ENCODE measurements around the gene HMCN1. TPM values are rescaled to one million over a fixed set of nuclear protein-coding genes. Genes with fewer than 3 reads are reported as not detected.

HMCN1 gene
- total RNA-seq, 1 experiment from 2014 or later = 0.63 TPM

GRCh38 chr1:185969028-185969427, 234.8 kb downstream of the HMCN1 start:
- no peaks in the 10 kb centered on the region for H3K79me2 ChIP-seq (ENCODE audit: low read length)
- no peaks in the 10 kb centered on the region for H4K20me1 ChIP-seq (ENCODE audit: insufficient read depth, low read depth, low read length)
- no peaks in the 10 kb centered on the region for H3K9me2 ChIP-seq (replicated peaks; ENCODE audit: insufficient read depth, low read length)
- no peaks in the 10 kb centered on the region for H3K36me3 ChIP-seq (ENCODE audit: insufficient read depth, low read length)
- no peak overlapping the region for H3K4me2 ChIP-seq (ENCODE audit: low read depth, low read length, poor library complexity, severe bottlenecking)
- no peak overlapping the region for H3K9ac ChIP-seq (ENCODE audit: low read length)
- H2AFZ ChIP-seq (ENCODE audit: low read length) = no peak overlapping the region
- no peak overlapping the region for H3K4me3 ChIP-seq (ENCODE audit: low read length)
- H3K27me3 ChIP-seq (ENCODE audit: low read length) = no peaks in the 10 kb centered on the region
- H3K9me3 ChIP-seq (ENCODE audit: low read length) = no peaks in the 10 kb centered on the region
- peaks cover 6% of the 10 kb centered on the region for H3K4me1 ChIP-seq (ENCODE audit: low read length)
- no peak overlapping the region for H3K27ac ChIP-seq (ENCODE audit: low read length)
- DNase-seq = no peak

- Histone ChIP-seq H3K79me2 (ENCODE audit: low read length) (no peaks in the 10 kb centered on the region), H3K27ac (ENCODE audit: low read length) (no peak overlapping the region), H3K27me3 (ENCODE audit: low read length) (no peaks in the 10 kb centered on the region), H3K9me3 (ENCODE audit: low read length) (no peaks in the 10 kb centered on the region), H3K36me3 (ENCODE audit: insufficient read depth, low read length) (no peaks in the 10 kb centered on the region), H2AFZ (ENCODE audit: low read length) (no peak overlapping the region), H3K9ac (ENCODE audit: low read length) (no peak overlapping the region), H3K9me2 (replicated peaks; ENCODE audit: insufficient read depth, low read length) (no peaks in the 10 kb centered on the region), H3K4me3 (ENCODE audit: low read length) (no peak overlapping the region), H3K4me2 (ENCODE audit: low read depth, low read length, poor library complexity, severe bottlenecking) (no peak overlapping the region), H3K4me1 (ENCODE audit: low read length) (peaks cover 6% of the 10 kb centered on the region), H4K20me1 (ENCODE audit: insufficient read depth, low read depth, low read length) (no peaks in the 10 kb centered on the region)
- no peak for DNase-seq
These were observed 235.4 kb downstream of the HMCN1 start for GRCh38 chr1:185969524-185969991.

- no peak for DNase-seq
- Histone ChIP-seq H3K9ac (ENCODE audit: low read length) (no peak overlapping the region), H3K4me2 (ENCODE audit: low read depth, low read length, poor library complexity, severe bottlenecking) (no peak overlapping the region), H3K4me3 (ENCODE audit: low read length) (no peak overlapping the region), H3K9me3 (ENCODE audit: low read length) (no peaks in the 10 kb centered on the region), H4K20me1 (ENCODE audit: insufficient read depth, low read depth, low read length) (no peaks in the 10 kb centered on the region), H3K36me3 (ENCODE audit: insufficient read depth, low read length) (no peaks in the 10 kb centered on the region), H3K27me3 (ENCODE audit: low read length) (no peaks in the 10 kb centered on the region), H3K4me1 (ENCODE audit: low read length) (no peaks in the 10 kb centered on the region), H3K27ac (ENCODE audit: low read length) (no peak overlapping the region), H3K79me2 (ENCODE audit: low read length) (no peaks in the 10 kb centered on the region), H2AFZ (ENCODE audit: low read length) (no peak overlapping the region), H3K9me2 (replicated peaks; ENCODE audit: insufficient read depth, low read length) (no peaks in the 10 kb centered on the region)
These were observed 237.5 kb downstream of the HMCN1 start for GRCh38 chr1:185971688-185972087.

DNA sequence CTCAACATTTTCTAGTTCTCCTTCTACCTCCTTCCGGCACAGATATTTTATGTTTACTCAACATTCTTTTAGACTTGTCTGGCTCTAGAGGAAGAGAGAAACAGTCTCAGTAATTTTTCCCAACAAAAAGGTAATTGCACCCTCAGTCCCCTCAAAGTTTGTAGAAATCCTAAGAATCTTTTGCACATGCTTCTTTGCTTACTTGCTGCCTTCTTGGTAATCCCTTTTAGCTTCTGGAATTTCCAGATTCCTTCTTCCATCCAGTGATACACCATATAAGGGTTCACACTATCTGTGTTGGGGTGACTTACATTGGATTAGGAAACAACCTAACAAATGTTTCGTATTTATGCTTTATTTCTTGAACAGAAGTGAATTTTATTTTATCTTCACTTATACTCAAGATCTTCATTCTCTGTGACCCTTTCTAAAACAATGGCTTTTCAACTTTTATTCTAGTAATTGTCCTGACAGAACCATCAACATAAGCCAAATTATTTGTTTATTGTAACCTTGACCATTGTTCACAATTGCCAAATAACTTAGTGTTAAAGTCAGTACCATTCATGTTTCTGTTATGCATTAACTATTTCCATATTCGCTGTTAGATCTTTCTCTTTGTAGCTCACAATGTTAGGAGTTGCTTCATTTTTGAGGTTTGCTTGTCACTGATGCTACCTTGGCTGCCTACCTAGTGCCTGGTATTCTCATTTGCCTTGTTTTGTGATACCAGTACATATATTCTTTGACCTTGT, 238.1 kb downstream of the HMCN1 start:
- Histone ChIP-seq H3K36me3 (ENCODE audit: insufficient read depth, low read length) (no peaks in the 10 kb centered on the region), H2AFZ (ENCODE audit: low read length) (no peak overlapping the region), H3K27ac (ENCODE audit: low read length) (no peak overlapping the region), H3K9ac (ENCODE audit: low read length) (no peak overlapping the region), H3K4me1 (ENCODE audit: low read length) (no peaks in the 10 kb centered on the region), H3K27me3 (ENCODE audit: low read length) (no peaks in the 10 kb centered on the region), H3K9me3 (ENCODE audit: low read length) (no peaks in the 10 kb centered on the region), H4K20me1 (ENCODE audit: insufficient read depth, low read depth, low read length) (no peaks in the 10 kb centered on the region), H3K4me3 (ENCODE audit: low read length) (no peak overlapping the region), H3K4me2 (ENCODE audit: low read depth, low read length, poor library complexity, severe bottlenecking) (no peak overlapping the region), H3K9me2 (replicated peaks; ENCODE audit: insufficient read depth, low read length) (no peaks in the 10 kb centered on the region), H3K79me2 (ENCODE audit: low read length) (no peaks in the 10 kb centered on the region)
- no peak for DNase-seq

GRCh38 chr1:185973645-185974044, 239.5 kb downstream of the HMCN1 start:
- Histone ChIP-seq H3K9me2 (replicated peaks; ENCODE audit: insufficient read depth, low read length) (no peaks in the 10 kb centered on the region), H4K20me1 (ENCODE audit: insufficient read depth, low read depth, low read length) (no peaks in the 10 kb centered on the region), H3K27me3 (ENCODE audit: low read length) (no peaks in the 10 kb centered on the region), H3K4me2 (ENCODE audit: low read depth, low read length, poor library complexity, severe bottlenecking) (no peak overlapping the region), H3K9me3 (ENCODE audit: low read length) (no peaks in the 10 kb centered on the region), H3K4me1 (ENCODE audit: low read length) (no peaks in the 10 kb centered on the region), H3K4me3 (ENCODE audit: low read length) (no peak overlapping the region), H3K27ac (ENCODE audit: low read length) (no peak overlapping the region), H3K36me3 (ENCODE audit: insufficient read depth, low read length) (no peaks in the 10 kb centered on the region), H2AFZ (ENCODE audit: low read length) (no peak overlapping the region), H3K9ac (ENCODE audit: low read length) (no peak overlapping the region), H3K79me2 (ENCODE audit: low read length) (no peaks in the 10 kb centered on the region)
- DNase-seq = no peak

- Histone ChIP-seq H3K36me3 (ENCODE audit: insufficient read depth, low read length) (no peaks in the 10 kb centered on the region), H3K9ac (ENCODE audit: low read length) (no peak overlapping the region), H3K9me2 (replicated peaks; ENCODE audit: insufficient read depth, low read length) (no peaks in the 10 kb centered on the region), H3K27ac (ENCODE audit: low read length) (no peak overlapping the region), H3K4me1 (ENCODE audit: low read length) (no peaks in the 10 kb centered on the region), H3K4me2 (ENCODE audit: low read depth, low read length, poor library complexity, severe bottlenecking) (no peak overlapping the region), H3K4me3 (ENCODE audit: low read length) (no peak overlapping the region), H3K27me3 (ENCODE audit: low read length) (no peaks in the 10 kb centered on the region), H4K20me1 (ENCODE audit: insufficient read depth, low read depth, low read length) (no peaks in the 10 kb centered on the region), H2AFZ (ENCODE audit: low read length) (no peak overlapping the region), H3K79me2 (ENCODE audit: low read length) (no peaks in the 10 kb centered on the region), H3K9me3 (ENCODE audit: low read length) (no peaks in the 10 kb centered on the region)
- no peak for DNase-seq
These were observed 240.4 kb downstream of the HMCN1 start for GRCh38 chr1:185974367-185975170.

DNA sequence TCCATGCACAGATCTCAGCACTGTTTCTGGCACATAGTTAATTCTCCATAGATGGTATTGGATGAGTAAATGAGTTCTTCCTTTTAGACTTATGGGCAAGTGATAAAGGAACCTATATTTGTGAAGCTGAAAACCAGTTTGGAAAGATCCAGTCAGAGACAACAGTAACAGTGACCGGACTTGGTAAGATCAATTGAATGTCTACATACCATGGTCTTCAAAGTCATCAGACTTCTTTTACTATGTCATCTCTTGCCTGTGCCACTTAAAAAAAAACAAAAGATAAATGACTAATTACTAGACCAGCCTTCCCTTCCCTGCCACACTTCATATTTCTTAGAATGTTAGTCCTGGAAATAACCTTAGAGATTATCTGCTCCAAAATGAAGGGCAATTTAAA, 246.7 kb downstream of the HMCN1 start:
- H3K27ac ChIP-seq (ENCODE audit: low read length) = no peak overlapping the region
- no peak overlapping the region for H3K4me3 ChIP-seq (ENCODE audit: low read length)
- no peak overlapping the region for H3K4me2 ChIP-seq (ENCODE audit: low read depth, low read length, poor library complexity, severe bottlenecking)
- no peaks in the 10 kb centered on the region for H3K36me3 ChIP-seq (ENCODE audit: insufficient read depth, low read length)
- H3K9me3 ChIP-seq (ENCODE audit: low read length) = no peaks in the 10 kb centered on the region
- H3K9ac ChIP-seq (ENCODE audit: low read length) = no peak overlapping the region
- no peak overlapping the region for H2AFZ ChIP-seq (ENCODE audit: low read length)
- no peaks in the 10 kb centered on the region for H3K79me2 ChIP-seq (ENCODE audit: low read length)
- H3K27me3 ChIP-seq (ENCODE audit: low read length) = no peaks in the 10 kb centered on the region
- H3K9me2 ChIP-seq (replicated peaks; ENCODE audit: insufficient read depth, low read length) = no peaks in the 10 kb centered on the region
- DNase-seq = no peak
- H3K4me1 ChIP-seq (ENCODE audit: low read length) = no peaks in the 10 kb centered on the region
- H4K20me1 ChIP-seq (ENCODE audit: insufficient read depth, low read depth, low read length) = no peaks in the 10 kb centered on the region

GRCh38 chr1:185984113-185984836, 250.1 kb downstream of the HMCN1 start:
- Histone ChIP-seq H3K4me3 (ENCODE audit: low read length) (no peak overlapping the region), H3K9ac (ENCODE audit: low read length) (no peak overlapping the region), H3K9me2 (replicated peaks; ENCODE audit: insufficient read depth, low read length) (no peaks in the 10 kb centered on the region), H3K9me3 (ENCODE audit: low read length) (no peaks in the 10 kb centered on the region), H3K27me3 (ENCODE audit: low read length) (no peaks in the 10 kb centered on the region), H2AFZ (ENCODE audit: low read length) (no peak overlapping the region), H3K36me3 (ENCODE audit: insufficient read depth, low read length) (no peaks in the 10 kb centered on the region), H3K27ac (ENCODE audit: low read length) (no peak overlapping the region), H4K20me1 (ENCODE audit: insufficient read depth, low read depth, low read length) (no peaks in the 10 kb centered on the region), H3K4me1 (ENCODE audit: low read length) (no peaks in the 10 kb centered on the region), H3K4me2 (ENCODE audit: low read depth, low read length, poor library complexity, severe bottlenecking) (no peak overlapping the region), H3K79me2 (ENCODE audit: low read length) (no peaks in the 10 kb centered on the region)
- DNase-seq = no peak

All from Karpas-422 (cell line).